K562 (cell line): ENCODE measurements around the gene DSTYK. TPM values are rescaled to one million over a fixed set of nuclear protein-coding genes. Genes with fewer than 3 reads are reported as not detected.

Source experiments
- DACH1 ChIP-seq: fragments of 450-650 bp; IDR thresholded peaks from 2 replicates; pipeline ENCODE4 v1.6.1; 2018; ENCODE audit not compliant: partially characterized antibody
- EGR1 ChIP-seq: fragments of 450-650 bp; conservative IDR thresholded peaks from 2 replicates; pipeline ENCODE4 v1.6.1; 2017; ENCODE audit warnings: mild to moderate bottlenecking
- FOXM1 ChIP-seq, 2 experiments: fragments of 450-650 bp in 1 of 2; sonication (generic) in 1 of 2; formaldehyde crosslinking in 1 of 2; IDR thresholded peaks; 2 replicates each; pipeline versions ENCODE4 v1.6.1 to v1.9.0; 2017 to 2022; ENCODE audit warnings: low read depth in 2 of 2, mild to moderate bottlenecking in 2 of 2, missing genetic modification reagents in 1 of 2, moderate library complexity in 1 of 2
- LARP7 ChIP-seq: fragments of 450-650 bp; IDR thresholded peaks from 2 replicates; pipeline ENCODE4 v1.6.1; 2016
- NFATC3 ChIP-seq: fragments of 450-650 bp; IDR thresholded peaks from 2 replicates; pipeline ENCODE4 v1.6.1; 2017; ENCODE audit warnings: mild to moderate bottlenecking
- SMARCC2 ChIP-seq: fragments of 450-650 bp; IDR thresholded peaks from 2 replicates; pipeline ENCODE4 v1.6.1; 2017; ENCODE audit warnings: antibody characterized with exemption, moderate library complexity, mild to moderate bottlenecking, low read depth
- TCF3 ChIP-seq: sonication (generic); formaldehyde crosslinking; IDR thresholded peaks from 2 replicates; pipeline ENCODE4 v1.4.0; 2020; ENCODE audit warnings: mild to moderate bottlenecking, missing genetic modification reagents
- TRIM24 ChIP-seq, 2 experiments: fragments of 450-650 bp; IDR thresholded peaks; 2 replicates each; pipeline ENCODE4 v1.6.1; 2016
- ZFP36 ChIP-seq: fragments of 150-350 bp; IDR thresholded peaks from 2 replicates; pipeline ENCODE4 v1.6.1; 2018; ENCODE audit warnings: low read length, low read depth; ENCODE audit not compliant: partially characterized antibody
- polyA plus RNA-seq, 8 experiments: library from polyadenylated mRNA; depleted of rRNA in 4 of 8; stranded (reverse) in 5 of 8; unstranded in 3 of 8; fragments of >200 nt; fragmentation: Nextera tagmentation in 2 of 8; fragmentation: Illumina TruSeq in 1 of 8; extraction: Ambion mirVana in 2 of 8; extraction: Trizol in 1 of 8; gene quantifications; 2 replicates each; pipeline versions ENCODE4 v1.2.1 to v1.2.3, GENCODE V29; 2011 to 2014; ENCODE audit warnings: inconsistent platforms in 1 of 8, missing spikeins in 1 of 8
- total RNA-seq, 7 experiments: library from RNA; depleted of rRNA in 6 of 7; stranded (reverse); fragments of >200 nt in 6 of 7; fragmentation: Illumina TruSeq in 2 of 7; extraction: Trizol in 2 of 7; gene quantifications; 2 replicates each; pipeline versions ENCODE4 v1.2.1 to v1.2.3, GENCODE V29; 2011 to 2021; ENCODE audit warnings: low replicate concordance in 1 of 7
- TF ChIP-seq, protein P1 (sequence below), 2 experiments: IDR thresholded peaks; 2 replicates each; pipeline ENCODE4 v1.6.1; 2011; ENCODE audit warnings: borderline replicate concordance in 1 of 2, control low read depth in 1 of 2, low read depth in 1 of 2, low read length in 1 of 2, mild to moderate bottlenecking in 1 of 2, mixed read lengths in 1 of 2, moderate library complexity in 1 of 2; ENCODE audit not compliant: insufficient read depth in 1 of 2, insufficient read length in 1 of 2, poor library complexity in 1 of 2, severe bottlenecking in 1 of 2; ENCODE audit errors: extremely low read depth in 1 of 2
- TF ChIP-seq, protein P2 (sequence below), 2 experiments: fragments of 450-650 bp; IDR thresholded peaks; 2 replicates each; pipeline ENCODE4 v1.6.1; 2018; ENCODE audit warnings: mild to moderate bottlenecking in 2 of 2, low read depth in 1 of 2; ENCODE audit not compliant: partially characterized antibody in 2 of 2
- TF ChIP-seq, protein P3 (sequence below): fragments of 450-650 bp; formaldehyde crosslinking; IDR thresholded peaks from 2 replicates; pipeline ENCODE4 v1.4.0; 2020; ENCODE audit warnings: mild to moderate bottlenecking, moderate library complexity
- TF ChIP-seq, protein P4 (sequence below), 3 experiments: IDR thresholded peaks in 2 of 3; conservative IDR thresholded peaks in 1 of 3; 2 replicates each; pipeline ENCODE4 v1.5.1; 2011 to 2012; ENCODE audit warnings: low read length in 3 of 3, mild to moderate bottlenecking in 3 of 3, control low read depth in 2 of 3, improper control_type of control experiment in 1 of 3, inconsistent platforms in 1 of 3, low read depth in 1 of 3, mixed read lengths in 1 of 3, moderate library complexity in 1 of 3; ENCODE audit not compliant: insufficient read depth in 2 of 3

DSTYK gene
- total and polyA plus RNA-seq, 9 of the 15 experiments (the other 6 are each of a cell fraction or from before 2014, with no cell fraction given): 4.2 to 7.1 (median 6.2) TPM

DNA sequence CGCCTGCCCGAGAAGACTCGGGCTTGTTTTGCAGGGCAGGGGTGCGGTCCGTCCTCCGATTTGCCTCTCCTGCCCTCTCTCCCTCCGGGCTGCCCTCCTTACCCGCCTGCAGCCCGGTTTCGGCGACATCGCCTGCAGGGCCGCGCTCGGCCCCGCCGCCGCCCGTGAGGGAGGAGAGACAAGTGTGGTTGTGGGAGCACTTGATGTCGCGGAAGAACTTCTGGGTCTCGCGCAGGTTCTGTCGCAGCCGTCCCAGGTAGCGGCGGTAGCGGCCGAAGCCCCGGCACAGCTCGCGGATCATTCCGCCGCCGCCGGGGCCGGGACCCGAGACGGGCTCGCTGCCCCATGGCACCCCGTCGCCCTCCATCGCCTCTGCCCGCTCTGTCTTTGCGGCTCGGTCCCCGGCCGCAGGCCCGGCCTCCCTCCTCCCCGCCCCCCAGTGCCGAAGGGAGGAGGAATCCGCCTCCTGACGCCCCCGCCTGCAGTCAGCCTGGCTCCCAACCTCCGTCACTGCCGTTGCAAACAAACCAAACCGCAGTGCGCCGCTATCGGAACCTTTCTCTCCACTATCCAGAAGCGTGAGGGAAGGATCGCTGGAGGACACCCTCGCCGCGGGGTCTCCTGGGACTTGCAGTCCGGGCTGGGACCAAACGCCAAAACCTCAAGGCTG is at the start of gene DSTYK (continued):
- TF ChIP-seq, protein P1, sequence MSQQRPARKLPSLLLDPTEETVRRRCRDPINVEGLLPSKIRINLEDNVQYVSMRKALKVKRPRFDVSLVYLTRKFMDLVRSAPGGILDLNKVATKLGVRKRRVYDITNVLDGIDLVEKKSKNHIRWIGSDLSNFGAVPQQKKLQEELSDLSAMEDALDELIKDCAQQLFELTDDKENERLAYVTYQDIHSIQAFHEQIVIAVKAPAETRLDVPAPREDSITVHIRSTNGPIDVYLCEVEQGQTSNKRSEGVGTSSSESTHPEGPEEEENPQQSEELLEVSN (IDR thresholded peaks at IDR 0.05; ENCODE audit: borderline replicate concordance in 1 of 2, extremely low read depth in 1 of 2, insufficient read depth in 1 of 2, insufficient read length in 1 of 2, low read depth in 1 of 2, low read length in 1 of 2, poor library complexity in 1 of 2, severe bottlenecking in 1 of 2): peak in 1 of 2 experiments; percentile 25
- TF ChIP-seq LARP7: peak; percentile 87
- TF ChIP-seq, protein P2, sequence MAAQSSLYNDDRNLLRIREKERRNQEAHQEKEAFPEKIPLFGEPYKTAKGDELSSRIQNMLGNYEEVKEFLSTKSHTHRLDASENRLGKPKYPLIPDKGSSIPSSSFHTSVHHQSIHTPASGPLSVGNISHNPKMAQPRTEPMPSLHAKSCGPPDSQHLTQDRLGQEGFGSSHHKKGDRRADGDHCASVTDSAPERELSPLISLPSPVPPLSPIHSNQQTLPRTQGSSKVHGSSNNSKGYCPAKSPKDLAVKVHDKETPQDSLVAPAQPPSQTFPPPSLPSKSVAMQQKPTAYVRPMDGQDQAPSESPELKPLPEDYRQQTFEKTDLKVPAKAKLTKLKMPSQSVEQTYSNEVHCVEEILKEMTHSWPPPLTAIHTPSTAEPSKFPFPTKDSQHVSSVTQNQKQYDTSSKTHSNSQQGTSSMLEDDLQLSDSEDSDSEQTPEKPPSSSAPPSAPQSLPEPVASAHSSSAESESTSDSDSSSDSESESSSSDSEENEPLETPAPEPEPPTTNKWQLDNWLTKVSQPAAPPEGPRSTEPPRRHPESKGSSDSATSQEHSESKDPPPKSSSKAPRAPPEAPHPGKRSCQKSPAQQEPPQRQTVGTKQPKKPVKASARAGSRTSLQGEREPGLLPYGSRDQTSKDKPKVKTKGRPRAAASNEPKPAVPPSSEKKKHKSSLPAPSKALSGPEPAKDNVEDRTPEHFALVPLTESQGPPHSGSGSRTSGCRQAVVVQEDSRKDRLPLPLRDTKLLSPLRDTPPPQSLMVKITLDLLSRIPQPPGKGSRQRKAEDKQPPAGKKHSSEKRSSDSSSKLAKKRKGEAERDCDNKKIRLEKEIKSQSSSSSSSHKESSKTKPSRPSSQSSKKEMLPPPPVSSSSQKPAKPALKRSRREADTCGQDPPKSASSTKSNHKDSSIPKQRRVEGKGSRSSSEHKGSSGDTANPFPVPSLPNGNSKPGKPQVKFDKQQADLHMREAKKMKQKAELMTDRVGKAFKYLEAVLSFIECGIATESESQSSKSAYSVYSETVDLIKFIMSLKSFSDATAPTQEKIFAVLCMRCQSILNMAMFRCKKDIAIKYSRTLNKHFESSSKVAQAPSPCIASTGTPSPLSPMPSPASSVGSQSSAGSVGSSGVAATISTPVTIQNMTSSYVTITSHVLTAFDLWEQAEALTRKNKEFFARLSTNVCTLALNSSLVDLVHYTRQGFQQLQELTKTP (IDR thresholded peaks at IDR 0.05; ENCODE audit: low read depth in 1 of 2, partially characterized antibody in 2 of 2): peak; percentile 82 to 90
- peak; percentile 100 for TF ChIP-seq EGR1
- TF ChIP-seq NFATC3: peak; percentile 86; the same call in 1 of the 2 replicates
- peak; percentile 18; the same call in 1 of the 2 replicates for TF ChIP-seq SMARCC2
- peak; percentile 43 for TF ChIP-seq ZFP36
- TF ChIP-seq TCF3 (CRISPR knock-in tag): peak; percentile 64
- TF ChIP-seq, protein P3, sequence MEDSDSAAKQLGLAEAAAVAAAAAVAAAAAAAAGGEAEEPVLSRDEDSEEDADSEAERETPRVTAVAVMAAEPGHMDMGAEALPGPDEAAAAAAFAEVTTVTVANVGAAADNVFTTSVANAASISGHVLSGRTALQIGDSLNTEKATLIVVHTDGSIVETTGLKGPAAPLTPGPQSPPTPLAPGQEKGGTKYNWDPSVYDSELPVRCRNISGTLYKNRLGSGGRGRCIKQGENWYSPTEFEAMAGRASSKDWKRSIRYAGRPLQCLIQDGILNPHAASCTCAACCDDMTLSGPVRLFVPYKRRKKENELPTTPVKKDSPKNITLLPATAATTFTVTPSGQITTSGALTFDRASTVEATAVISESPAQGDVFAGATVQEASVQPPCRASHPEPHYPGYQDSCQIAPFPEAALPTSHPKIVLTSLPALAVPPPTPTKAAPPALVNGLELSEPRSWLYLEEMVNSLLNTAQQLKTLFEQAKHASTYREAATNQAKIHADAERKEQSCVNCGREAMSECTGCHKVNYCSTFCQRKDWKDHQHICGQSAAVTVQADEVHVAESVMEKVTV (CRISPR knock-in tag): peak; percentile 26; the same call in 1 of the 2 replicates
- TF ChIP-seq FOXM1 (IDR thresholded peaks at IDR 0.05; ENCODE audit: low read depth): peak; percentile 67
- TF ChIP-seq FOXM1 (CRISPR knock-in tag; IDR thresholded peaks at IDR 0.05; ENCODE audit: low read depth): peak; percentile 89
- TF ChIP-seq, protein P4, sequence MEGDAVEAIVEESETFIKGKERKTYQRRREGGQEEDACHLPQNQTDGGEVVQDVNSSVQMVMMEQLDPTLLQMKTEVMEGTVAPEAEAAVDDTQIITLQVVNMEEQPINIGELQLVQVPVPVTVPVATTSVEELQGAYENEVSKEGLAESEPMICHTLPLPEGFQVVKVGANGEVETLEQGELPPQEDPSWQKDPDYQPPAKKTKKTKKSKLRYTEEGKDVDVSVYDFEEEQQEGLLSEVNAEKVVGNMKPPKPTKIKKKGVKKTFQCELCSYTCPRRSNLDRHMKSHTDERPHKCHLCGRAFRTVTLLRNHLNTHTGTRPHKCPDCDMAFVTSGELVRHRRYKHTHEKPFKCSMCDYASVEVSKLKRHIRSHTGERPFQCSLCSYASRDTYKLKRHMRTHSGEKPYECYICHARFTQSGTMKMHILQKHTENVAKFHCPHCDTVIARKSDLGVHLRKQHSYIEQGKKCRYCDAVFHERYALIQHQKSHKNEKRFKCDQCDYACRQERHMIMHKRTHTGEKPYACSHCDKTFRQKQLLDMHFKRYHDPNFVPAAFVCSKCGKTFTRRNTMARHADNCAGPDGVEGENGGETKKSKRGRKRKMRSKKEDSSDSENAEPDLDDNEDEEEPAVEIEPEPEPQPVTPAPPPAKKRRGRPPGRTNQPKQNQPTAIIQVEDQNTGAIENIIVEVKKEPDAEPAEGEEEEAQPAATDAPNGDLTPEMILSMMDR (IDR thresholded peaks at IDR 0.05 in 2 of 3, conservative IDR thresholded peaks at IDR 0.05 in 1 of 3; ENCODE audit: insufficient read depth in 2 of 3, low read depth in 1 of 3, low read length in 3 of 3): no peak
- peak; percentile 33 for TF ChIP-seq DACH1
- TF ChIP-seq TRIM24 (IDR thresholded peaks at IDR 0.05): peak; percentile 57 to 100; a peak in 3 of 4 replicates
